ENCODE results near the gene SLC4A5.

- TF ChIP-seq YY1 (IDR thresholded peaks at IDR 0.05; ENCODE audit: low read depth) (no peak), REST (IDR thresholded peaks at IDR 0.05; ENCODE audit: low read depth) (no peak), TAF1 (IDR thresholded peaks at IDR 0.05; ENCODE audit: low read depth) (no peak), EP300 (IDR thresholded peaks at IDR 0.05; ENCODE audit: borderline replicate concordance) (no peak), MAX (IDR thresholded peaks at IDR 0.05) (no peak), FOXM1 (IDR thresholded peaks at IDR 0.05; ENCODE audit: borderline replicate concordance, low read depth) (no peak), RAD21 (IDR thresholded peaks at IDR 0.05; ENCODE audit: low read depth) (no peak), TEAD4 (IDR thresholded peaks at IDR 0.05) (no peak), CEBPB (IDR thresholded peaks at IDR 0.05) (no peak)
Measured at GRCh38 chr2:74201196-74201595, 142.0 kb downstream of the SLC4A5 start.
